A673 (cell line): ENCODE data around the gene AJUBA.

Source experiments
- EZH2 ChIP-seq: fragments of 200-600 bp; sonication (generic); IDR thresholded peaks from 2 replicates; pipeline ENCODE4 v1.6.1; 2017; ENCODE audit warnings: borderline replicate concordance, low read depth, mild to moderate bottlenecking, mixed read lengths, antibody characterized with exemption, low read length; ENCODE audit not compliant: poor library complexity, severe bottlenecking
- TF ChIP-seq, protein P1 (sequence below): fragments of 300-800, 200-600 bp; sonication (generic); conservative IDR thresholded peaks from 2 replicates; pipeline ENCODE4 v1.5.1; 2017; ENCODE audit warnings: low read depth, mild to moderate bottlenecking, antibody characterized with exemption, low read length, moderate library complexity, mixed read lengths

DNA sequence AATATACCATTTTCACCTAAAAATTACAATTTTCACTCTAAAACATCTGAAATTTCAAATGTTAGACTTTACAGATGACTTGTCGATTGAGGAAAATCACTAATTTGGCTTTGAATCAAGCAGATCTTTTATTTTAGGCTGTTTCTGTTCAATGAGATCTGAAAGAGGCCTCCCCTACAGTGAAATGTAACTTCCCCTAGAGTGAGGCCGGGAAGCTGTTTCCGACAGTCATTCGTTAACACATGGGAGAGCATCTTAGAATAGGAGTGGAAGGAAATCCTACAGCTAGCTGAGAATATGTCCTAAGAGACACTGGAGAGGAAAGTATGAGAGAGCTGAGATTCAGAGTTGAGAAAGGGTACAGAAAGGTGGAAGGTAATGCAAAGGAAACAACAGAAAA, 33.3 kb upstream of the AJUBA start:
- TF ChIP-seq, protein P1, sequence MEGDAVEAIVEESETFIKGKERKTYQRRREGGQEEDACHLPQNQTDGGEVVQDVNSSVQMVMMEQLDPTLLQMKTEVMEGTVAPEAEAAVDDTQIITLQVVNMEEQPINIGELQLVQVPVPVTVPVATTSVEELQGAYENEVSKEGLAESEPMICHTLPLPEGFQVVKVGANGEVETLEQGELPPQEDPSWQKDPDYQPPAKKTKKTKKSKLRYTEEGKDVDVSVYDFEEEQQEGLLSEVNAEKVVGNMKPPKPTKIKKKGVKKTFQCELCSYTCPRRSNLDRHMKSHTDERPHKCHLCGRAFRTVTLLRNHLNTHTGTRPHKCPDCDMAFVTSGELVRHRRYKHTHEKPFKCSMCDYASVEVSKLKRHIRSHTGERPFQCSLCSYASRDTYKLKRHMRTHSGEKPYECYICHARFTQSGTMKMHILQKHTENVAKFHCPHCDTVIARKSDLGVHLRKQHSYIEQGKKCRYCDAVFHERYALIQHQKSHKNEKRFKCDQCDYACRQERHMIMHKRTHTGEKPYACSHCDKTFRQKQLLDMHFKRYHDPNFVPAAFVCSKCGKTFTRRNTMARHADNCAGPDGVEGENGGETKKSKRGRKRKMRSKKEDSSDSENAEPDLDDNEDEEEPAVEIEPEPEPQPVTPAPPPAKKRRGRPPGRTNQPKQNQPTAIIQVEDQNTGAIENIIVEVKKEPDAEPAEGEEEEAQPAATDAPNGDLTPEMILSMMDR: no peak
- TF ChIP-seq EZH2: no peak
